Endothelial cell (in vitro differentiated cells): ENCODE data around the gene TRAK2. TPM values are rescaled to one million over a fixed set of nuclear protein-coding genes. Genes with fewer than 3 reads are reported as not detected.

Experiments
- DNase-seq: peaks from one replicate; pipeline ENCODE4 v3.0.0; 2021; ENCODE audit warnings: low spot score
- H3K27ac Mint-ChIP-seq: one replicate; pipeline ENCODE4 v1.8.0; 2021; ENCODE audit warnings: mixed read lengths, inconsistent platforms; ENCODE audit not compliant: unreplicated experiment
- H3K27me3 Mint-ChIP-seq: one replicate; pipeline ENCODE4 v1.8.0; 2021; ENCODE audit warnings: mild to moderate bottlenecking, moderate library complexity, mixed read lengths, inconsistent platforms; ENCODE audit not compliant: unreplicated experiment
- H3K36me3 Mint-ChIP-seq: one replicate; pipeline ENCODE4 v1.8.0; 2021; ENCODE audit warnings: mild to moderate bottlenecking, low read depth, mixed read lengths, inconsistent platforms; ENCODE audit not compliant: unreplicated experiment
- H3K4me1 Mint-ChIP-seq: one replicate; pipeline ENCODE4 v1.8.0; 2021; ENCODE audit warnings: mild to moderate bottlenecking, mixed read lengths, inconsistent platforms; ENCODE audit not compliant: unreplicated experiment
- H3K4me3 Mint-ChIP-seq: one replicate; pipeline ENCODE4 v1.8.0; 2021; ENCODE audit warnings: mild to moderate bottlenecking, mixed read lengths, inconsistent platforms; ENCODE audit not compliant: unreplicated experiment
- H3K9me3 Mint-ChIP-seq: one replicate; pipeline ENCODE4 v1.8.0; 2021; ENCODE audit warnings: mixed read lengths, inconsistent platforms; ENCODE audit not compliant: unreplicated experiment
- total RNA-seq: library from RNA; stranded (reverse); fragmentation: NEBNext Ultra II Directional; extraction: Animal tissue kit (Norgen Biotek cat#: 25700); gene quantifications from one replicate; pipeline ENCODE4 v1.2.1, GENCODE V29; 2021; ENCODE audit not compliant: unreplicated experiment
- TF ChIP-seq, protein P1 (sequence below): fragments of 200-600 bp; sonication (generic); IDR thresholded peaks from one replicate; pipeline ENCODE4 v1.5.0; 2021; ENCODE audit warnings: antibody characterized with exemption; ENCODE audit not compliant: unreplicated experiment

The TRAK2 gene
- total RNA-seq, 1 donor from 2014 or later, result 18.4 TPM

DNA sequence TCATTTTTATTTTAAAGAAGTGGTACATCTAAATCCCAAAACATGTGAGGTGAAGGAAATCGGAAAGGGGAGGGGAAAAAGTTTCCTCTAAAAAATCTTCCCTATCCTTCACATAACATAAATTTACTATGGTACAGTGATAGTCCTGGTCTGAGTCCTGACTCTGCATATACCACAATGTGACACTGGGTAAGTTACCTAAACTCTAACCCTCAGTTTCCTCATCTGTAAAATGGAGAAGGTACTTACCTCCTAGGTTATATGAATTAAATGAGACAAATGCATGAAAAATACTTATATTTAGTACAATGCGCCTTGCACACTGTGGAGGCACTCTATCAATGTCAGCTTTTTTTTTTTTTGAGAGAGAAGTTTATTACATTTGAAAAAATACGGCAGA is 42.3 kb downstream of the TRAK2 start:
- no peaks in the 10 kb centered on the region for H3K9me3 Mint-ChIP-seq
- TF ChIP-seq, protein P1, sequence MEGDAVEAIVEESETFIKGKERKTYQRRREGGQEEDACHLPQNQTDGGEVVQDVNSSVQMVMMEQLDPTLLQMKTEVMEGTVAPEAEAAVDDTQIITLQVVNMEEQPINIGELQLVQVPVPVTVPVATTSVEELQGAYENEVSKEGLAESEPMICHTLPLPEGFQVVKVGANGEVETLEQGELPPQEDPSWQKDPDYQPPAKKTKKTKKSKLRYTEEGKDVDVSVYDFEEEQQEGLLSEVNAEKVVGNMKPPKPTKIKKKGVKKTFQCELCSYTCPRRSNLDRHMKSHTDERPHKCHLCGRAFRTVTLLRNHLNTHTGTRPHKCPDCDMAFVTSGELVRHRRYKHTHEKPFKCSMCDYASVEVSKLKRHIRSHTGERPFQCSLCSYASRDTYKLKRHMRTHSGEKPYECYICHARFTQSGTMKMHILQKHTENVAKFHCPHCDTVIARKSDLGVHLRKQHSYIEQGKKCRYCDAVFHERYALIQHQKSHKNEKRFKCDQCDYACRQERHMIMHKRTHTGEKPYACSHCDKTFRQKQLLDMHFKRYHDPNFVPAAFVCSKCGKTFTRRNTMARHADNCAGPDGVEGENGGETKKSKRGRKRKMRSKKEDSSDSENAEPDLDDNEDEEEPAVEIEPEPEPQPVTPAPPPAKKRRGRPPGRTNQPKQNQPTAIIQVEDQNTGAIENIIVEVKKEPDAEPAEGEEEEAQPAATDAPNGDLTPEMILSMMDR, result no peak
- H3K27ac Mint-ChIP-seq, result no peak overlapping the region
- DNase-seq, result no peak
- no peaks in the 10 kb centered on the region for H3K27me3 Mint-ChIP-seq
- no peak overlapping the region for H3K4me3 Mint-ChIP-seq
- peaks cover 3% of the 10 kb centered on the region for H3K36me3 Mint-ChIP-seq
- peaks cover 6% of the 10 kb centered on the region for H3K4me1 Mint-ChIP-seq

DNA sequence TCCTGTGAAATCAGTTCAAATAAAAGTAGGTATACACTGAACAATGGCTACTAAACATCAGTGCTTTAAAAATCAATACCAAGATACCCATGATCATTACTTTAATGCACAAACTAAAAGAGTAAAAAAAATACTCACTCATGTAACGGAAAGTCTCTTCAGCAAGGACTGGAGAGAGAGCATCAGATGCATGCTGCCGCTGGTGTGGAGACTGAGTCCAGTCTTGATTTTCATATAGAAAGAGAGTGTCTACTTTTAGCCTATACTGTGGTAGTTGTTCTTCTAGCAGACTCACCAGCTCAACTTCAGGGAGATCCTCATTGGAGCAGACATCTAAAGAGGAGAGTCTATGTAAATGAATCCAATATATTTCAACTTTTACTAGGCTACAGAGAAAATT is 44.0 kb downstream of the TRAK2 start:
- no peaks in the 10 kb centered on the region for H3K9me3 Mint-ChIP-seq
- H3K4me1 Mint-ChIP-seq, result peaks cover 8% of the 10 kb centered on the region
- no peak for DNase-seq
- H3K27me3 Mint-ChIP-seq, result peaks cover 1% of the 10 kb centered on the region
- no peak overlapping the region for H3K27ac Mint-ChIP-seq
- TF ChIP-seq, protein P1, result no peak
- no peak overlapping the region for H3K4me3 Mint-ChIP-seq
- H3K36me3 Mint-ChIP-seq, result peaks cover 1% of the 10 kb centered on the region

DNA sequence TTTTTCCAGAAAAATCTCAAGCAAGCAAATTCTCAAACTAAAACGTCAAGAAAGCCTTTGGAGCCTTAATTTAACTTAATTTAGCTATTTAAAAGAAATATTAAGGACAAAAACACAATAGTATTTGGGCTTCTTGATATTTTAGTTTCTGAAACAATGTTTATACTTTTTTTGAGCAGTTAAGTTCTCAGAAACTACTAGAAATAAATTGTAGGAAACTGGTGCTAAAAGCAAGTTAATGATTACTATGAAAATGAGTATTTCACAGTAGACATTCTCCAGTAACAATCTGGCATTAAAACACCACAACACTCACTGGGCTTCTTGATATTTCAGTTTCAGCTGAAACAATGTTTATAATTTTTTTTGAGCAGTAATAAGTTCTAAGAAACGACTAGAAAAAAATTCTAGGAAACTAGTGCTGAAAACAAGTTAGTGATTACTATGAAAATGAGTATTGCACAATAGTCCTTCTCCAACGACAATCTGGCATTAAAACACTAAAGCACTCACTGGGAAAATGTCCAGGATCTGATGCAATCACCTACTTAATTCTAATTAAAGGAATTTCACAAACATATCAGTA is 45.1 kb downstream of the TRAK2 start:
- Mint-ChIP-seq H3K27ac (no peak overlapping the region), H3K4me3 (no peak overlapping the region), H3K27me3 (peaks cover 1% of the 10 kb centered on the region), H3K9me3 (no peaks in the 10 kb centered on the region), H3K36me3 (no peaks in the 10 kb centered on the region), H3K4me1 (peaks cover 8% of the 10 kb centered on the region)
- DNase-seq, result no peak
- TF ChIP-seq, protein P1, result no peak

DNA sequence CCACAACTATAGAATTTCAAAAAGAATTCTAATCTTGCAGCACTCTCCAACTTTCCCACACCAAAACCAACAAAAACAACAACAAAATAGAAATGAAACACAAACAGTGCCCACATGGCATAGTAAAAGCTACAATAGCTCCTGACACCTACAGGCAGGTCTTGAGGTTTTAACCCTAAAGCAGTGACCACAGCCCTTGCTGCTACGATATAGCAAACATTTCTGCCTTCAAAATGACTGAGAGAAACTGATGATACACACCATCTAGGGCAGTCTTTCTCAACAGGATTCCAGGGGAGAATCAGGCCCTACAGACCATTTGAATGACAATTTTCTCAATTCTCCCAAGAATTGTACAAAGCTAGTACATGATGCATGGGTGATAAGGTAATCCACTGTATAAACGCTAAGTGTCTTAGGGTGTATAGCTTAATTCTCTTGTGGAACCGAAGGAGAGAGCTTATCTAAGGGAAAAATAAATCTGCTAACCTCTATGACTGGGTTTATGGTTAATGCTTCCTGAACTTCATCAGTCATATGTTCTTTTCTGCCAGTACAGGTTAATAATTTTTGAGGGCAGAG is 46.5 kb downstream of the TRAK2 start:
- Mint-ChIP-seq H3K4me3 (no peak overlapping the region), H3K36me3 (no peaks in the 10 kb centered on the region), H3K9me3 (no peaks in the 10 kb centered on the region), H3K27ac (peak overlapping the region; percentile 38), H3K27me3 (peaks cover 1% of the 10 kb centered on the region), H3K4me1 (peaks cover 8% of the 10 kb centered on the region)
- TF ChIP-seq, protein P1, result no peak
- no peak for DNase-seq

DNA sequence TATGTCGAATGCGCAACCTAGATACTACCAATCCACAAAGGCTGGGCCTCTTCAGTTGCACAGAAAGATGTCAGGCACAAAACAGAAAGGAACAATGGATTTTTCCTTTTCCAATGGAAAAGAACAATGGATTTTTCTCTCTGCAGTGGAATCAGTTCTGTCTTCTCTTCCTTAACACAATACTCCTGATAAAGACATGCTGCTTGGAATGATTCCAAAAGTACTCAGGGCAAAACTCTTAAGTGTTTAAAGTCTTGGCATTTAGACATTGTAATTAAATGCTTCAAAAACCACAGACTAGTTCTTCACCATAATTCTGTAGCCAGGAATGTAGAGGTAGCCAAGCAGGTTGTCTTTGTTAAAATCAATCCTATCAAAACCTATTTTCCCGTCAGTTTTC is 47.4 kb downstream of the TRAK2 start:
- Mint-ChIP-seq H3K9me3 (no peaks in the 10 kb centered on the region), H3K27ac (peak overlapping the region; percentile 82), H3K4me3 (no peak overlapping the region), H3K36me3 (no peaks in the 10 kb centered on the region), H3K4me1 (peaks cover 8% of the 10 kb centered on the region), H3K27me3 (peaks cover 1% of the 10 kb centered on the region)
- no peak for DNase-seq
- TF ChIP-seq, protein P1, result no peak
